ENCODE data around the gene IRX5. TPM values are rescaled to one million over a fixed set of nuclear protein-coding genes. Genes with fewer than 3 reads are reported as not detected.

Gene IRX5
- total RNA-seq, 1 experiment from 2014 or later: 0.86 TPM

- no peak for DNase-seq (ENCODE audit: low read depth, low spot score)
- Histone ChIP-seq H3K4me1 (ENCODE audit: control insufficient read depth in 1 of 2, insufficient read depth in 2 of 2, low read length in 2 of 2) (no peaks in the 10 kb centered on the region), H3K79me2 (ENCODE audit: insufficient read depth, low read length) (no peaks in the 10 kb centered on the region), H3K4me2 (ENCODE audit: low read length) (no peak overlapping the region), H3K27me3 (ENCODE audit: insufficient read depth, low read length) (no peaks in the 10 kb centered on the region), H3K36me3 (ENCODE audit: control insufficient read depth in 1 of 2, insufficient read depth in 2 of 2, low read length in 2 of 2) (no peaks in the 10 kb centered on the region), H4K20me1 (ENCODE audit: insufficient read depth) (no peaks in the 10 kb centered on the region), H3K9me3 (ENCODE audit: control insufficient read depth in 1 of 2, insufficient read depth in 1 of 2, low read depth in 1 of 2, low read length in 2 of 2) (no peaks in the 10 kb centered on the region), H3K9me2 (ENCODE audit: insufficient read depth) (no peaks in the 10 kb centered on the region), H2AFZ (ENCODE audit: low read depth, low read length, poor library complexity, severe bottlenecking) (no peak overlapping the region), H3K9ac (ENCODE audit: low read length) (no peak overlapping the region), H3K27ac (ENCODE audit: low read depth, low read length) (no peak overlapping the region), H3K4me3 (replicated peaks in 1 of 2; ENCODE audit: low read depth in 1 of 2, low read length in 2 of 2) (no peak overlapping the region)
- BruUV-seq (replicated peaks): no TSS peak
- POLR2A ChIA-PET: no interaction called here
- RAD21 ChIA-PET (ENCODE audit: low non-redundant PET in 1 of 2, low total read pairs in 2 of 2, uncharacterized antibody in 2 of 2, unreplicated experiment in 2 of 2): no interaction called here
- TF ChIP-seq ZFX (IDR thresholded peaks at IDR 0.05) (no peak), YY1 (IDR thresholded peaks at IDR 0.05; ENCODE audit: extremely low read depth, insufficient replicate concordance, low read depth, low read length) (no peak), SRF (IDR thresholded peaks at IDR 0.05; ENCODE audit: low read depth) (no peak), TCF7L2 (IDR thresholded peaks at IDR 0.05; ENCODE audit: borderline replicate concordance, extremely low read depth, insufficient read depth, insufficient read length) (no peak), CTCF (IDR thresholded peaks at IDR 0.05 in 2 of 3, conservative IDR thresholded peaks at IDR 0.05 in 1 of 3; ENCODE audit: borderline replicate concordance in 1 of 3, insufficient read depth in 1 of 3, low read depth in 2 of 3, low read length in 2 of 3) (no peak), EZH2 (IDR thresholded peaks at IDR 0.05) (no peak)
- intact Hi-C loops (cut with micrococcal nuclease): no loop called here
- no peak for ATAC-seq
- CTCF ChIA-PET: no interaction called here
Observed at GRCh38 chr16:54892981-54893380, 37.7 kb upstream of the IRX5 start.

- no TSS peak for BruUV-seq (replicated peaks)
- no peaks in the 10 kb centered on the region for H3K27me3 ChIP-seq (ENCODE audit: insufficient read depth, low read length)
- no peak overlapping the region for H3K4me3 ChIP-seq (replicated peaks in 1 of 2; ENCODE audit: low read depth in 1 of 2, low read length in 2 of 2)
- ChIA-PET CTCF (no interaction called here), RAD21 (ENCODE audit: low non-redundant PET in 1 of 2, low total read pairs in 2 of 2, uncharacterized antibody in 2 of 2, unreplicated experiment in 2 of 2) (no interaction called here), POLR2A (no interaction called here)
- no peaks in the 10 kb centered on the region for H4K20me1 ChIP-seq (ENCODE audit: insufficient read depth)
- H3K4me1 ChIP-seq (ENCODE audit: control insufficient read depth in 1 of 2, insufficient read depth in 2 of 2, low read length in 2 of 2): no peaks in the 10 kb centered on the region
- no peak overlapping the region for H3K27ac ChIP-seq (ENCODE audit: low read depth, low read length)
- H3K9me2 ChIP-seq (ENCODE audit: insufficient read depth): no peaks in the 10 kb centered on the region
- no peak overlapping the region for H3K4me2 ChIP-seq (ENCODE audit: low read length)
- ATAC-seq (no peak), DNase-seq (ENCODE audit: low read depth, low spot score) (no peak)
- intact Hi-C loops (cut with micrococcal nuclease): no loop called here
- H3K9me3 ChIP-seq (ENCODE audit: control insufficient read depth in 1 of 2, insufficient read depth in 1 of 2, low read depth in 1 of 2, low read length in 2 of 2): no peaks in the 10 kb centered on the region
- no peak overlapping the region for H2AFZ ChIP-seq (ENCODE audit: low read depth, low read length, poor library complexity, severe bottlenecking)
- H3K9ac ChIP-seq (ENCODE audit: low read length): no peak overlapping the region
- no peaks in the 10 kb centered on the region for H3K36me3 ChIP-seq (ENCODE audit: control insufficient read depth in 1 of 2, insufficient read depth in 2 of 2, low read length in 2 of 2)
- H3K79me2 ChIP-seq (ENCODE audit: insufficient read depth, low read length): no peaks in the 10 kb centered on the region
- TF ChIP-seq FOSL1 (IDR thresholded peaks at IDR 0.05; ENCODE audit: low read depth) (no peak), RAD21 (IDR thresholded peaks at IDR 0.05; ENCODE audit: low read depth) (no peak), ZNF274 (IDR thresholded peaks at IDR 0.05; ENCODE audit: low read depth, low read length) (no peak), JUND (IDR thresholded peaks at IDR 0.05) (no peak), ZFX (IDR thresholded peaks at IDR 0.05) (no peak), SP1 (IDR thresholded peaks at IDR 0.05; ENCODE audit: low read depth) (no peak), REST (IDR thresholded peaks at IDR 0.05; ENCODE audit: low read depth) (no peak), SIN3A (IDR thresholded peaks at IDR 0.05; ENCODE audit: low read depth) (no peak), EZH2 (IDR thresholded peaks at IDR 0.05) (no peak), ATF3 (IDR thresholded peaks at IDR 0.05) (no peak), YY1 (IDR thresholded peaks at IDR 0.05; ENCODE audit: extremely low read depth, insufficient replicate concordance, low read depth, low read length) (no peak)
Observed at GRCh38 chr16:54897930-54898329, 32.7 kb upstream of the IRX5 start.
